ENCODE measurements around the gene COPS7A.

The COPS7A gene

DNA sequence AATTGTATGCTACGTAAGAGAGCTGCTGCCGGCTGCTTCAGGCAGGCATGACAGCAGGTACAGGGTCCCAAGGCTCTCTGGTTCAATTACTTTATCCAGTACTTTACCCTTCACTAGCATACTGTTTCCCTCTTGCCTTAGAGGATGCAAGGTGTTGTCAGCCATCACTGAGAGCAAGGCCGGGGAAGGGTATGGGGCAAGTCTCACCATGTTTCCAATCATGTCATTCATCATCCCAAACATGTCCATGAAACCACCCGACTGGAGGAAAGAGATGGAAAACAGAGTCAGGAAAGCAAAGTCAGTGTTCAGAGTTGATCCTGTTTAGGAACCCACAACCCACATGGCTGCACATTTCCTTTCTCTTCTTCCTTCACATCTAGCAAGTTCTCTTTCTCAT is 26.7 kb downstream of the COPS7A start:
- no peak for DNase-seq (ENCODE audit: low read depth, low spot score)

DNA sequence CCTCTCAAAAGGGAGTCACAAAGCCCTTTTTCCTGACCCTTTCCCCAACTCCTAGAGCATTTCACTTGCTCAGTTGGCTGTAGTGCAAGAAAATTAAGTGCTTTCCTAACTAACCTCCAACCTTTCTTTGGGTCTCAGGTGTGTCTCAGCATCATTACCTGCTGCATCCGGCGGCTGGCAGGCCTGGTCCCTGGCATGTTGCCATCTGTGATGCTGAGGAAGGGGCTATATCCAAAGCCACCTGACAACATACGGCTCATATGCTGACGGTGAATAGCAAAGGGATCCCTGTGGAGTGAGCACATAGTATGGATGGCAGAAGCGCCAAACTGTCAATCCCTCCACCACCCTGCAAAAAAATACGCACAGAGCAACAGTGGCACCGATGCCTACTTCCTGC is 27.9 kb downstream of the COPS7A start:
- no peak for DNase-seq (ENCODE audit: low read depth, low spot score)

DNA sequence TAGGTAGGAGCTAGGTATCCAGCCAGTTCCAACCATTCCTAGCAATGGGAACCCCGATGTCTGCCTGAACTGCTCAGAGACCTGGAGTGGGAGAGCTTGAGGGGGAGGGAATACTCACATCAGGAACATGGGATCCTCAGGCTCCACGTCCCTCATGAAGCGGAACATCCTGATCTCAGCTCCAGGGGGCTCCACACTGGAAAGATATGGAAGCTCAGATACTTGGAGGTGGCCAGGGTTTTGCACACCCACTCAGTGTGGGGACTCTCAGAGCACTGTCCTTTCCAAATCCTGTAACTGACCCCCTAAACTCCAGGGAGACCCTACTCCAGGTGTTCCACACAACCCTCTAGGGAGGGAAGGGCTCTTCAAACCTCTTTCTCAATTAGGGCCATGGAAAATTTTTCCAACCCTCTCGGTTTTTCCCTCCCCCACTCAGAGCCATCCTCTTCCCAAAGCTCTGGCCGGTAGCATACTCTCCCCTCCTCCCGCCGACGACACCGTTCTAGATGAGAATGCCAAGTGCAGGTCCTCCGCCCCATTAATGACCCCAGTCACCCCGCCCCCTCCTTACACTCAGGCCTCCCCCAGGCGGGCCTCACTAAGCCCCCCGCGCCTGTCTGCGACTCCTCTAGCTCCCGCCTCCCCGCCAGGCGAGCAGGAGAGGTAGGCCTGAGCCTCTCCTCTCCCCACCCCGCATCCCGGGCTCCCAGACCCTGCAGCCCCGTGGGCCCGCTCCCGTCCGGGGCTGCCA is 28.5 kb downstream of the COPS7A start:
- no peak for DNase-seq (ENCODE audit: low read depth, low spot score)

DNA sequence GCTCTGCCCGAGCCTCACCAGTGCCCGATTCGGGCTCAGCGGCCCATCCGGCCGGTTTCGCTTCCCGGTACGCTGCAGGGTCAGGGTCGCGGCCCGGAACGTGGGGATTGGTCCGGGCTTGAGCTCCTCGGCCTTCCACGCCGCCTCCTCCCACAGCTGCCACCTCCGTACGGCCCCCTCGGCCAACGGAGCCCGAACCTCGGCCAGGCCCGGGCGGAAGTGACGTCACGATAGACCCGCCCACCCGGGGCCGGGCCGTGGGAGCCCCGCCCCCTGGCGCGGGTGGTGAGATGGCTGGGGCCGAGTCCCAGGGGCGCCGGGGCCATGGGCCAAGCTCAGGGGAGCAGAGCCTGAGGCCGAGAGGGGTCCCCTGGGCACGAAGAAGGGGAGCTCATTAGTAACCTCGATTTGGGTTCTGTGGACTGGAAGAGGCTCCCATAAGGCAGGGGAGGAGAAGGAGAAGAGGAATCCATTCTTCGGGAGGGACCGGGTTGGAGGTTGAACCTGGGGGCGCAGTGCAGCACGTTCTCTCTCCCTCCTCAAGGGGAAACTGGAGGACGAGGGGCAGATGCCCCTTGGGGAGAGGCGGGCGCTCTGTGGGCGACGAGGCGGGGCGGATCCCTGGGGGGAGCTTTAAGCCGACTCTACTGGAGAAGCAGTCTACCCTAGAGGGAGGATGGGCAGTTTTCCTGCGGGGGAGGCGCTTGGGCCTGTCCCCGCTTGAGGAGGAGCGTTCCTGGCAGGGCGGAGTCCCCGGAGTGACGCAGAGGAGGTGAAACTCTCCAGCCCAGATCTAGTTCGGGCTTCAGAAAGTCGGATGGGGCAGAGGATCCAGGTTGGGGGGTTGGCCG is 29.3 kb downstream of the COPS7A start, which contains the start of gene MLF2:
TSS of gene MLF2 (minus strand) at position 221 of the 851 bp plus-strand sequence. CDS start 807 bp downstream, outside the sequence.
- peak; percentile 95 for DNase-seq (ENCODE audit: low read depth, low spot score)

DNA sequence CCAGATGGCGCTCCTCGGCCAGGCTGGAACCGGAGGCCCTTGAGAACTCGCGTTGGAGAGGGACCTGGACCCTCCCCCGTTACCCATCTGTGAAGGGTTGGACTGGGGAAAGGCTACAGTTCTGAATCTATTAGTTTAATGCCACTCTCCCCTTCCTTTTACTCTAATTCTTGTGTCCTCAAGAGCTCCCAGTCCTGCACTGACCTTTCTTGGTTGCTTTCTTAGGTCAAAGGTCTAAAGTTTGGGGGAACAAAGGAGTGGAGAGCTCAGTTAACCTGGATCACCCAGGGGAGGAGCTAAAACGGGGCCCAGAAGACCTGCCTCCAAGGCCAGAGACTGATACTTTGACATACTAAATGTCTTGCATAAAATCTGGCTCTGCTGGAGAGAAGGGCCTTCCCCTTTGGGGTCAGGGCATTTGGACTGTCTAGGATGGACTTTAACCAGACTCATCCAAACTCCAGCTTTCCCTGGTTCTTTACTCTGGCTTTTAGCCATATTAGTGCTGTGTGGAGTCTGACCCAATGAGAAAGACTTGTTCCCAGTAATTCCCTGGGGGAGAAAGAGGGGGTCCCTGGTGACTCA is 30.0 kb downstream of the COPS7A start:
- DNase-seq (ENCODE audit: low read depth, low spot score) = no peak

DNA sequence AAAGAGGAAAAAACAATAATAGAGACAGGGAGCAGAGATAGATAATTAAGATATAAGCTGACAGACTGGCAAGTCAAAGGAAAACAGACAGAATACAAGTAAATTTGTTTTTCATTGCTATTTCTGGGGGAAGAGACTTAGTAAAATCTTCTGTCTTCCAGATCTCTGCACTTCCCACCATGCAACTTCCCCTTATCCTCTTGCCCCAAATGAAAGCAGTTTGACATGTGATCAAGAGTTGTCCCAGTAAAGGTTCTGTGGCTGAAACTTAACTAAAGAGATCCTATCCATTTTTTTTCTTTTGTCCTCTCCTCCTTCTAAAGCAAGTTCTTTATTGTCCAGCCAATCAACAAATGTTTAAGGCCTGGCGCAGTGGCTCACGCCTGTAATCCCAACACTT is 30.6 kb downstream of the COPS7A start:
- no peak for DNase-seq (ENCODE audit: low read depth, low spot score)

DNA sequence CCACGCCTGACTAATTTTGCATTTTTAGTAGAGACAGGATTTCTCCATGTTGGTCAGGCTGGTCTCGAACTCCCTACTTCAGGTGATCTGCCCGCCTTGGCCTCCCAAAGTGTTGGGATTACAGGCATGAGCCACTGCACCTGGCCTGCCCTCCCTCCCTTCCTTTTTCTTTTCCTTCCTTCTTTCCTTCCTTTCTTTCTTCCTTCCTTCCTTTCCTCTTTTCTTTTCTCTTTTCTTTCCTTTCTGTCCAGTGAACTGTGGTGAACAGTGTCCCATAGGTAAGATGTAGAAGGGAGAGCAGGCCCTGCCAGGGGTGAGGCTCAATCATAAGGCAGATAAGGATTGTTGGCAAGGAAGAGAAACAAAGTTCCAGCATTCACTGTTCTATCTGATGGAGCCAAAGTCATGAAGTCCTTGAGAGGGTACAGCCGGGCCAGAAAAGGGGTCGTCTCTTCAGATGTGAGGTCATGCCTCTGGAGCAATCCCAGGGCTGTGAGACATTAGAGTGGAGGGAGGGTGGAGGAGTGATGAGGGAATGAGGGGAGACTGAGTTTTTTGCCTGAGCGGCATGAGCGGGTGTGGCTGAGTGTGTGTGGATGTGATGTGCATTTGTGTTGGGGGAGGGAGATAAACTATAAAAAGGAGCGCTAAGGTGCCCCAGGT is 33.3 kb downstream of the COPS7A start:
- no peak for DNase-seq (ENCODE audit: low read depth, low spot score)

DNA sequence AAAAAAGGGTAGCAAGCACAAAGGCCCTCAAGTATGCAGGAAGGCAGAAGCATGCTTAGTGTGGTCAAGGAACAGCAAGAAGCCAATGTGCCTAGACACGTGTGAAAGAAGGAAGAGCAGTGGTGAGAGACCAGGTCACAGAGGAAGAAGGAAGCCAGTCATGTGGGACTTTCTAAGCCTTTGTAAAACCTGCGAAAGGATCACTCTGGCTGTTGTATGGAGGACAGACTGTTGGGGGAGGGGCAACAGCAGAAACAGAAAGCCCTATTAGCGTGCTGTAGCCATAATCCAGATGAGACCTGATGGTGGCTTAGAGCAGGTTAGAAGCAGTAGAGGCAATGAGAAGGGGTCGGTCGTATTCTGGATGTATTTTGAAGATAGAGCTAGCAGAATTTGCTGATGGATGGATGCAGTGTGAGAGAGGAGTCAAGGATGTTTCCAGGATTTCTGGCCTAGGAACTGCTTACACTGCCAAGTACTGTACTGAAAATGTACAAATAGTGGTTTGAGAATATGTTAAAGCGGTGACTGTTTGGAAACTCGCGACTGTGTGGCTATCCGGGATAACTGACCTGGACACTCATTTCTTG is 34.8 kb downstream of the COPS7A start:
- DNase-seq (ENCODE audit: low read depth, low spot score) = no peak

DNA sequence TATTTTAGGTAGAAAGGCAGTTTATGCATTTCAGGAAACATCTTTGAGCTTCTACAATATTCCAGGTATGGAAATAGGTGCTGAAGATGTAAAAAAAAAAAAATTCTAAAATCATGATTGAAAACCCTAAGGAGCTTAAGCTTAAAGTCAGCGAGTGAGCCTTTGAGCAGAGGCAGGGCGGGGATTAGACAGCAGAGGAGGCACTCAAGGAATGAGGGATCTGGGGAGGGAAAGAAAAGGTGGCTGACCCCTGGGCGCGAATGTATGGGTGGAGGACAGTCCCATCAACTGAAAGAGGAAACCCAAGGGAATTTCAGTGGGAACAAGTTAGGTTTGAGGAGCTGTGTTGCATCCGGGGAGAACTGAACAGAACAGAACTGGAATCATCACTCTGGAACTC is 35.9 kb downstream of the COPS7A start:
- no peak for DNase-seq (ENCODE audit: low read depth, low spot score)

DNA sequence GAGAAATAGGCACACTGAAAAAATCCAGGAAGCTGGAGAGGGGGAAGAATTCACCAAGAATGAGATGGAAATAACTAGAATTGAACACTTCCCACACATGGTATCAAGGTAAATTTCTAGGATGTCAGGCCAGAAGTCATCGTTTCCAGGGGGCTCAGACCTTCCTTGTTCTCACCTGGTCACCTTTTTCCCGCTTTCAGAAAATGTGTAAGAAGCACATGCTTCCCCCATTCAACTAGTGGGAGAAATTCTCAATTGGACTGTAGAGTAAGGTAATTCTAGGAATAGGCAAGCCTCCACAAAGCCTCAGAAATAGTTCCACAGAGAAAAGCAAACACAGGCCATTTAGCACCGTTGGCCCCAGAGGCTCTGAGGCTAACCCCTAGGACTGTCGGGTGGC is 39.5 kb downstream of the COPS7A start:
- DNase-seq (ENCODE audit: low read depth, low spot score) = no peak

DNA sequence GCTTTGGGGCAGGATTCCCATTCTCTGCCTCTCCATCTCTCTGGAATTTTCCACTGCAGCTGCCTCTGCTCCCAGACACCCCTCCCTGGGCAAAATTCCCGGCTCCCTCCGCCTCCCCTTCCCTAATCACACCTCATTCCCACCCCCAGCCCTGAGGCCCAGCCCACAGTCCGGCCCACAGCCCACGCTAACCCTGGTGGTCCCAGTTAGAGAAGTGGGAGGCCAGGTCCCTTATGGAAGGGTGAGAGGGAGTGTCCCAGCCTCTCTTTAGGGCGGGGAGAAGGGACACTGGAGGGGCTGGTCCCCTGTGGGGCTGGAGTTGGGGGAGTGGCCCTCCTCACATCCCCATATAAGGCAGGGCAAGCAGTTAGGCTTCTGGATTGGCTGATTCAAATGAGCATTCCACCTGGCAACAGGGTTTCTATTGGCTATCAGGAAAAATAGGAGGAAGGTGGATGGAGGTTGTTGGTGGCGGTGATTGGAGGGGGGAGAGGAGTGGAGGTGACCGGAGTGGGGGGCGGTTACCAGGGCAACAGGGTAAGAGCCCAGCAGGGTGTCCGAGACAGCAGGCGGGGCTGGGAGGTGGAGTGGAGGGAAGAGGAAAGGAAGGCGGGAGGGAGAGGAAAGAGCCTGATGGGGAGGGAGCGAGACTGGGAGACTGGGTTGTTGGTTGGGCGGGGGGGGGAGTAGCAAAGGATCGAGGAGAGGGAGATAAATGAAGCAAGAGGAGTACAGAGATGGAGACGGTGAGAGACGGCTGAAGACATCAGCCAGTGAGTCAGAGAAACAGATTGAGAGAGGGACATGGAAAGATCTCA is 40.4 kb downstream of the COPS7A start:
- no peak for DNase-seq (ENCODE audit: low read depth, low spot score)

DNA sequence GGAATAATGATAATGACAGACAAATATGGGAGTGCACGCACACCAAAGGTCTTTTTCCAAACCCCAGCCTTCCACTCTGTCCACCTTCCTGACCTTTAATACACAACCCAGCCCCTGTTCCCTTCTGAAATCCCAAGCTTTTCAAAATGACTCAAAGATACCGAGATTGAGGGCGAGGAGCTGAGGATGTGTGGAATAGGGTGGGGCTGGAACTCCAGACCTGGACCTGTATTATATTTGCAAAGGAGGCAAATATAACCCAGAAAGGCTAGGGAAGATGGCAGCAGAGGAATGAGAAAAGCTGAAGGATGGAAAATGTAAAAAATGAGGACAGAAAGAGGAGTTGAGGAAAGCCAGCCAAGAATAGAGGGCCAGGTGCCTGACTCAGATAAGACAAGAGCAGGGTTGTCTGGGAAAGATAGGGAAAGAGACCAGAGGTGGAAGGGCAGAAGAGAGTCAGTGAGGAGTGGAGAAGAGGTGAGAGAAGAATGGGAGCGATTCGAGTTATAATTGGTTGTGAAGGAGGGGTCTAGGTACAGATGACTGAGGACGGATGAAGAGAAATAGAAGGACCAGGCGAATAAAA is 41.3 kb downstream of the COPS7A start:
- DNase-seq (ENCODE audit: low read depth, low spot score) = no peak

DNA sequence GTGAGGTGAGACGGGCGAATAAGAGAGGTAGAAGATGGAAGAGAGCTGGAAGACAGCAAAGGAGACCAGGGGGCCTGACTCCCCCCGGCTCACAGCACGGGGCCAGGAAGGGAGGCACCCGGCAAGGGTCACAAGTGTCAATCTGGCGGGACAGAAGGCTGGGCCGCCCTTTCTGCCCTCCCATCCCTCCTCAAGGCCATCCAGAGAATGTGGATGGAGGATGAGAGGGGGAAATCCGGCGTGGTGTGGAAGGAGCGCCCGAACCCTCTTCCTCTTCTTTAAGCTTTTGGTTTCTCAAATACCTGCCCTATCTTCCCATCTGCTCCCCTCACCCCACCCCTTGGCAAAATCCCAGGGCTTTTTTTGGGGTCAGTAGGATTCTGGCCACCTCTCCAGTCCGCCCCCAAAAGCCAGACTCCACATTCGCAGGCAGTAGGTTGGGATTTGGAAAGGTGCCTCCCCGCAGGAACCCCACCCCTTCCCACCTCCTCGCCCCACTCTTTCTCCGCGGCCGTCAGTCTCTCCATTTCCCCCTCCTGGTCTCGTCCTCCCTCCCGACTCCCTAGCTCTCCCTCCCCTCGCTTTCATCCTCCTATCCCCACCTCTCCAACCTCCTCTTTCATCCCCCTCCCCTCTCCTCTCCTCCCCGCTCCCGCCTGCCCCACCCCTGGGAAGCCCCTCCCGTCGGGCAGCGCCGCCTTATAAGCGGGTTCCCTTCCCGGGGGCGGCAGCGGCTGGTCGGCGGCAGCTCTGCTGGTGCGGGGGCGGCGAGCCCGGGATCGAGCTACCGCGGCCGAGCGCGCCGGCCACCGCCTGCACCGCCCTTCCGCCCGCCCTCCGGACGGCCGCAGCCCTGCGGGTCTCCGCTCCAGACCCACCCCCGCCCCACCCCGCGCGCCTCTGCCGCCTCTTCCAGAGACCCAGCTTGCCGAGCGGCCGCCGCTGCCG is 42.1 kb downstream of the COPS7A start, which contains the start of gene PTMS:
TSS of gene PTMS (plus strand) at position 730 of the 948 bp plus-strand sequence. CDS start 343 bp downstream, outside the sequence.
- DNase-seq (ENCODE audit: low read depth, low spot score) = no peak

DNA sequence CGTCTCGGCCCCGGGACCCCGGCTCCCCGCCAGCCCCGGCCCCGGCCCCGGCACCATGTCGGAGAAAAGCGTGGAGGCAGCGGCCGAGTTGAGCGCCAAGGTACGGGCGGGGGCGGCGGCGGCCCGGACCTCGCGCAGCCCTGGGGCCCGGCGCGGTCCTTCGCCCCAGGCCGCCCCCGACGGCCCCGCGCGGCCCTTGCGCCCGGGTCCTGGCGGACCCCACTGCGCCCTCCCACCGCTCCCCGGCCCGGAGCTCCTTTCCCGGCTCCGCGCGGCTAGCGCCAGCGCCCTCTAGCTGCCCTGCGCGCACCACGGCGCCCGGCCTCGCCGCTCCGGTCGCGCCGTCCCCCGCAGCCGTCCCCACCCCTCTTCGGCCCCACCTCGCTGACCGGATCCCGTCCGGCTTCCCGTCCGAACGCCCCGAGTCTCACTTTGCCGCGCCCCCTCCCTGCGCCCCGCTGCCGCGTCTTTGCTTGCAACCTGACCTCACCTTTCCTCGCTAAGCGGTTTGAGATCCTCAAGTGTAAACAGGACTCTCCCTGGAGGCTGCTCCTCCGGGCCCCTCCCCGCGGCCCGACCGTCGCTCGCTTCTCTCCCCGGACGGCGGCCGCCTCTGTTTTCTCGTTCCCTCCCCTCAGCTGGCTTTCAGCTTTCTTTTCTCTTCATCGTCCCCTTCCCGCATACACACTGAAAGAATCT is 43.0 kb downstream of the COPS7A start:
- DNase-seq (ENCODE audit: low read depth, low spot score) = no peak

DNA sequence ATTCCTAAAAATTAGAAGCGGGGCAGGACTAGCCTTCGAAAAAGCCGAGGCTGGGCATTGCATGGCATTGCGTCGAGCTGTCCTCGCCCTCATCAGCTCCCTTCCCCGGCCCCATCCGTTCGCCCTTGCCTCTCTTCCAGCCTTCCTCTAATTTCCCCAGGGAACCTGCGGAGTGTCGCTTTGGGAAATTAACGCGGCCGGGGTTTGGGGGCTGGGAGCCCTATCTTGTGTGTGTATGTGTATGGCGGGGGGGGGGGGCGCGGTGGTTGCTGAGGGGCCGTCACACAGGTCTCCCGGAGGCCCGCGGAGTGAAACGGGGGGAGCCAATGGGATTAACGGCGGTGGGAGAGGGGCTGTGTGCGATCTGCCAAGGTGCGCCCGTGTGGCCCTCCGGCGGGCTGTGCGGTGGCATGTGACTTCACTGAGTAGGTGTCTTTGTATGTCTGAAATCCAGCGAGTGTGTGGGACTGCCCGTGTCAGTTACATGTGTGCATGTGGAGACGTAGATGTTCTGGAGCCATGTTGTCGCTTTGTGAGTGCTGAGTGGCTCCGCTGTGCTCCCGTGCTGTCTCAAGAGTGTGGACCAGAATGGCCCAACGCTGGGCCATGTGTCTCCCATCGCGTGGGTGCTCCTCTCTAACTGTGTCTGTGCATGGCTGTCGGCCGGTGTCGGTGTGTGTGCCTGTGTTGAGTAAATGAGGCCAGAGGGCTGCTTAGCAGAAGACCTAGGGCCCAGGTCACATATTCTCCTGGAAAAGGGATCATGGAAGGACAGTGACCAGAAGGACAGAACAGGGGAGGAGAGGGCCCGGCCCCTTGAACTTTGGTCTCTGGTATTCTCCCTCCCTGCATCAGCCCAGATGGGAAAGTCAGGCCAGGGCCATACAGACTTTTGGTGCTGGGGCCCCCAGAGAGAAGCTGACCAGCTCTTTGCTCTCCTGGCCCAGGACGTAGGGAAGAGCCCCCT is 43.8 kb downstream of the COPS7A start:
- no peak for DNase-seq (ENCODE audit: low read depth, low spot score)

DNA sequence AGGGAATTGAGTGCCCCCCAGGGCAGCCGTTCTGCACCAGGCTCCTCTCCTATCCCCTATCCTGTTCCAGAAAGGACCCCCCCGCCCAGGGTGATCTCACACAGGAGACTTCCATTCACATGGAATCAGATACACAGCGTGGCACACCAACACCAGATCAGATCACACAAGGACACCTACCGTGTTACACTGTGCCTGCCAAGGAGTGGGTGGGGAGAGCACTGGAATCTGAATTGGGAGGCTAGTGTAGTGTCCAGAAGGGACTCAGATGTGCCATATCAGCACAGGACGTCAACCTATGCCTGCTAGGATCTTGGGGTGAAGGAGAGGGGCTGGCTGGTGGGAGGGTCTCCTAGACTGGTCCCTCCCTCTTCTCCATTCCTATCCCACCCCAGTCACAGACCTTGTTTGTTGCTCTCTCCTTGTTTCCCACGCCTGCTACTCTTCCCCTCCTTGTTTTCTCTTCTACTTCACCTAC is 44.6 kb downstream of the COPS7A start:
- no peak for DNase-seq (ENCODE audit: low read depth, low spot score)

DNA sequence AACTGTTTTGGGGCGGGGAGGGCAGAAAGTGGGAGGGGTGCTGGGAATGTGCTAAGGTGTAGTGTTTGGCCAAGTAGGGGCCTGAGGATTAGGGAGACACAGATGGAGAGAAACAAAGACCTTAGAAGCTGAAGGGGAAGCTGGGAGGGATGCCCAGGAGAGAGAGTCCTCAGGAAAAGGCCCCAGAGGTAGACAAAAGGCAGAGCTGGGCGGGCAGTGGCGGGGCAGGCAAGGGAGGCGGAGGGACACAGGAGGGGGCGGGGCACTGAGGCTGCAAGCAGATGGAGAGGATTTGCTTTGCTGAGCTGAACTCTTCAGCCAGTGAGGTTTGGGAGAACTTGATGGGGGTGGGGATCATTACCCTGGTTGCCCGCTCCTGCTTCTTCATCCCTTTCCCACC is 45.1 kb downstream of the COPS7A start:
- no peak for DNase-seq (ENCODE audit: low read depth, low spot score)

Data from activated naive CD8-positive, alpha-beta T cell treated with anti-CD3 and anti-CD28 coated beads, Interleukin-2, amount 50 U/mL, for 16 hours (primary cell).